HepG2 (cell line): ENCODE results near the gene PLLP.

Experiments used
- DZIP1 ChIP-seq: sonication (generic); formaldehyde crosslinking; IDR thresholded peaks from 2 replicates; pipeline ENCODE4 v1.5.0; 2020; ENCODE audit warnings: mild to moderate bottlenecking, missing genetic modification reagents
- ZNF274 ChIP-seq: sonication (generic); formaldehyde crosslinking; IDR thresholded peaks from 2 replicates; pipeline ENCODE4 v1.5.1; 2020; ENCODE audit warnings: mild to moderate bottlenecking, missing genetic modification reagents

GRCh38 chr16:57314161-57314785, 29.8 kb upstream of the PLLP start:
- TF ChIP-seq DZIP1 (CRISPR knock-in tag) (no peak), ZNF274 (CRISPR knock-in tag) (no peak)
